CD4-positive, alpha-beta memory T cell (primary cell): Measurements from ENCODE around the gene BPIFB1. TPM values are rescaled to one million over a fixed set of nuclear protein-coding genes. Genes with fewer than 3 reads are reported as not detected.

Experiments used
- CTCF ChIA-PET: fragments of 350-600 bp; sonication (Branson Sonifier 250); formaldehyde crosslinking; loops from one replicate; lab custom pipeline; 2021; ENCODE audit warnings: inconsistent platforms; ENCODE audit not compliant: partially characterized antibody; lab: Charles Lee
- POLR2A ChIA-PET: fragments of 350-600 bp; sonication (Branson Sonifier 250); formaldehyde crosslinking; loops from one replicate; lab custom pipeline; 2021; ENCODE audit not compliant: partially characterized antibody; lab: Charles Lee
- DNase-seq, 5 donors: peaks; one replicate each; pipeline versions ENCODE4 v3.0.0 to v3.0.0-alpha.2; 2020 to 2022; ENCODE audit warnings: mixed read lengths in 1 of 5
- H3K27ac ChIP-seq: one replicate; pipeline ENCODE4 v1.7.0; 2013; ENCODE audit warnings: low read depth, low read length
- H3K27me3 ChIP-seq: 2 replicates; pipeline ENCODE4 v1.7.0; 2013; ENCODE audit warnings: mild to moderate bottlenecking, low read length, moderate library complexity; ENCODE audit not compliant: insufficient read depth
- H3K36me3 ChIP-seq: 2 replicates; pipeline ENCODE4 v1.7.0; 2013; ENCODE audit warnings: mild to moderate bottlenecking, low read length, moderate library complexity; ENCODE audit not compliant: insufficient read depth
- H3K4me1 ChIP-seq: 2 replicates; pipeline ENCODE4 v1.7.0; 2013; ENCODE audit warnings: mild to moderate bottlenecking, low read length, moderate library complexity; ENCODE audit not compliant: insufficient read depth
- H3K4me3 ChIP-seq, 2 donors: one replicate each; pipeline ENCODE4 v1.7.0; 2013; ENCODE audit warnings: low read length in 2 of 2, mild to moderate bottlenecking in 1 of 2
- H3K9me3 ChIP-seq, 2 donors: one replicate each; pipeline ENCODE4 v1.7.0; 2013; ENCODE audit warnings: low read length in 2 of 2, control low read depth in 1 of 2; ENCODE audit not compliant: control insufficient read depth in 1 of 2
- H3K27ac Mint-ChIP-seq, 7 donors: one replicate each; pipeline ENCODE4 v1.8.0; 2020 to 2021; ENCODE audit warnings: mixed read lengths in 7 of 7, mild to moderate bottlenecking in 6 of 7, inconsistent platforms in 3 of 7, moderate library complexity in 3 of 7
- H3K27me3 Mint-ChIP-seq, 2 donors: one replicate each; pipeline ENCODE4 v1.8.0; 2020 to 2021; ENCODE audit warnings: mixed read lengths in 2 of 2
- H3K36me3 Mint-ChIP-seq, 2 donors: one replicate each; pipeline ENCODE4 v1.8.0; 2020 to 2021; ENCODE audit warnings: mixed read lengths in 2 of 2, inconsistent platforms in 1 of 2, mild to moderate bottlenecking in 1 of 2
- H3K4me1 Mint-ChIP-seq, 4 donors: one replicate each; pipeline ENCODE4 v1.8.0; 2020 to 2021; ENCODE audit warnings: mixed read lengths in 4 of 4, mild to moderate bottlenecking in 1 of 4
- H3K4me3 Mint-ChIP-seq, 8 donors: one replicate each; pipeline ENCODE4 v1.8.0; 2020 to 2021; ENCODE audit warnings: mixed read lengths in 8 of 8, mild to moderate bottlenecking in 7 of 8, moderate library complexity in 6 of 8, inconsistent platforms in 3 of 8
- H3K9me3 Mint-ChIP-seq, 8 donors: one replicate each; pipeline ENCODE4 v1.8.0; 2020 to 2021; ENCODE audit warnings: mixed read lengths in 8 of 8, mild to moderate bottlenecking in 5 of 8, inconsistent platforms in 3 of 8, moderate library complexity in 1 of 8
- intact Hi-C: fragments of 100-400 bp; cut with micrococcal nuclease; formaldehyde crosslinking; loops from one replicate; pipeline ENCODE4 v1.15.1; 2023
- polyA plus RNA-seq, 2 donors: library from polyadenylated mRNA; unstranded; fragments of 300-500 nt; fragmentation: Illumina TruSeq; gene quantifications; one replicate each; pipeline ENCODE4 v1.2.3, GENCODE V29; 2021
- total RNA-seq, 2 experiments: library from RNA; stranded (reverse); gene quantifications; one replicate each; pipeline ENCODE4 v1.2.3, GENCODE V29; 2021

The BPIFB1 gene
- total and polyA plus RNA-seq, 4 experiments from 2014 or later = not detected

- no peaks in the 10 kb centered on the region for H3K4me1 ChIP-seq
- H3K4me1 Mint-ChIP-seq = peaks cover 0 to 1% (median 0%) of the 10 kb centered on the region in 4 donors
- H3K27me3 Mint-ChIP-seq = peaks cover 13 to 17% of the 10 kb centered on the region in 2 donors
- H3K36me3 ChIP-seq = no peaks in the 10 kb centered on the region
- H3K27me3 ChIP-seq = no peaks in the 10 kb centered on the region
- intact Hi-C loops = no loop called here
- ChIA-PET POLR2A (no interaction called here), CTCF (interaction anchor here (0.5 kb wide), 1 partner anchor 17 kb away, joined by 3 read pairs; no protein-coding TSS in a partner anchor)
- no peaks in the 10 kb centered on the region for H3K9me3 Mint-ChIP-seq
- no peaks in the 10 kb centered on the region for H3K36me3 Mint-ChIP-seq
- no peak overlapping the region for H3K4me3 ChIP-seq
- H3K27ac Mint-ChIP-seq = no peak overlapping the region
- H3K4me3 Mint-ChIP-seq = no peak overlapping the region
- H3K9me3 ChIP-seq = no peaks in the 10 kb centered on the region
- DNase-seq = no peak
- H3K27ac ChIP-seq = no peak overlapping the region
These were observed 10.7 kb upstream of the BPIFB1 start for GRCh38 chr20:33272155-33272873.

GRCh38 chr20:33273117-33273851, 9.7 kb upstream of the BPIFB1 start:
- no peaks in the 10 kb centered on the region for H3K27me3 ChIP-seq
- H3K9me3 ChIP-seq = no peaks in the 10 kb centered on the region
- Mint-ChIP-seq H3K9me3 (no peaks in the 10 kb centered on the region), H3K36me3 (no peaks in the 10 kb centered on the region), H3K4me3 (no peak overlapping the region), H3K27ac (no peak overlapping the region), H3K4me1 (peaks cover 0 to 1% (median 0%) of the 10 kb centered on the region in 4 donors), H3K27me3 (peaks cover 9 to 12% of the 10 kb centered on the region in 2 donors)
- POLR2A ChIA-PET = no interaction called here
- CTCF ChIA-PET = no interaction called here
- intact Hi-C loops = no loop called here
- no peak overlapping the region for H3K4me3 ChIP-seq
- H3K27ac ChIP-seq = no peak overlapping the region
- no peaks in the 10 kb centered on the region for H3K4me1 ChIP-seq
- no peaks in the 10 kb centered on the region for H3K36me3 ChIP-seq
- DNase-seq = no peak

GRCh38 chr20:33275215-33275614, 7.8 kb upstream of the BPIFB1 start:
- H3K27ac ChIP-seq = no peak overlapping the region

GRCh38 chr20:33275871-33276270, 7.1 kb upstream of the BPIFB1 start:
- H3K4me3 ChIP-seq = no peak overlapping the region
- no peak overlapping the region for H3K27ac Mint-ChIP-seq
- no peaks in the 10 kb centered on the region for H3K9me3 Mint-ChIP-seq
- H3K27me3 ChIP-seq = no peaks in the 10 kb centered on the region
- H3K4me1 ChIP-seq = no peaks in the 10 kb centered on the region
- no peaks in the 10 kb centered on the region for H3K36me3 ChIP-seq
- no peaks in the 10 kb centered on the region for H3K9me3 ChIP-seq
- ChIA-PET CTCF (no interaction called here), POLR2A (no interaction called here)
- intact Hi-C loops = no loop called here
- H3K4me1 Mint-ChIP-seq = peaks cover 0 to 1% (median 0%) of the 10 kb centered on the region in 4 donors
- peaks cover 4 to 18% of the 10 kb centered on the region in 2 donors for H3K27me3 Mint-ChIP-seq
- H3K36me3 Mint-ChIP-seq = no peaks in the 10 kb centered on the region
- no peak overlapping the region for H3K4me3 Mint-ChIP-seq
- no peak overlapping the region for H3K27ac ChIP-seq
- no peak for DNase-seq

More at GRCh38 chr20:33275215-33275614, 7.8 kb upstream of the BPIFB1 start:
- Mint-ChIP-seq H3K4me3 (no peak overlapping the region), H3K36me3 (no peaks in the 10 kb centered on the region), H3K27ac (no peak overlapping the region), H3K4me1 (peaks cover 0 to 1% (median 0%) of the 10 kb centered on the region in 4 donors), H3K27me3 (peaks cover 4 to 18% of the 10 kb centered on the region in 2 donors), H3K9me3 (no peaks in the 10 kb centered on the region)
- H3K27me3 ChIP-seq = no peaks in the 10 kb centered on the region
- ChIA-PET POLR2A (no interaction called here), CTCF (no interaction called here)
- H3K4me3 ChIP-seq = no peak overlapping the region
- H3K4me1 ChIP-seq = no peaks in the 10 kb centered on the region
- H3K36me3 ChIP-seq = no peaks in the 10 kb centered on the region
- intact Hi-C loops = no loop called here
- no peak for DNase-seq
- no peaks in the 10 kb centered on the region for H3K9me3 ChIP-seq

GRCh38 chr20:33276303-33277113, 6.5 kb upstream of the BPIFB1 start:
- no peak overlapping the region for H3K27ac Mint-ChIP-seq
- Histone ChIP-seq H3K27me3 (no peaks in the 10 kb centered on the region), H3K4me3 (no peak overlapping the region), H3K36me3 (no peaks in the 10 kb centered on the region), H3K9me3 (no peaks in the 10 kb centered on the region), H3K4me1 (no peaks in the 10 kb centered on the region), H3K27ac (no peak overlapping the region)
- no peaks in the 10 kb centered on the region for H3K36me3 Mint-ChIP-seq
- POLR2A ChIA-PET = no interaction called here
- H3K9me3 Mint-ChIP-seq = no peaks in the 10 kb centered on the region
- peaks cover 2 to 16% of the 10 kb centered on the region in 2 donors for H3K27me3 Mint-ChIP-seq
- peaks cover 0 to 1% (median 0%) of the 10 kb centered on the region in 4 donors for H3K4me1 Mint-ChIP-seq
- intact Hi-C loops = no loop called here
- CTCF ChIA-PET = no interaction called here
- DNase-seq = no peak
- peak overlapping the region in 1 of 8 donors; percentile 15 for H3K4me3 Mint-ChIP-seq

- Mint-ChIP-seq H3K27me3 (peaks cover 3 to 16% of the 10 kb centered on the region in 2 donors), H3K4me3 (no peak overlapping the region), H3K36me3 (no peaks in the 10 kb centered on the region), H3K9me3 (no peaks in the 10 kb centered on the region), H3K27ac (no peak overlapping the region), H3K4me1 (peaks cover 0 to 1% (median 0%) of the 10 kb centered on the region in 4 donors)
- Histone ChIP-seq H3K4me1 (no peaks in the 10 kb centered on the region), H3K9me3 (no peaks in the 10 kb centered on the region), H3K27ac (no peak overlapping the region), H3K27me3 (no peaks in the 10 kb centered on the region), H3K4me3 (no peak overlapping the region), H3K36me3 (no peaks in the 10 kb centered on the region)
- ChIA-PET CTCF (no interaction called here), POLR2A (no interaction called here)
- no peak for DNase-seq
- intact Hi-C loops = no loop called here
These were observed 5.3 kb upstream of the BPIFB1 start for GRCh38 chr20:33277471-33278441.
